B cell (primary cell): ENCODE measurements around the gene EGFR. TPM values are rescaled to one million over a fixed set of nuclear protein-coding genes. Genes with fewer than 3 reads are reported as not detected.

Experiments
- ATAC-seq: fragments of 200-7000 bp; cut with Tn5 transposase; one replicate; pipeline ENCODE4 v1.10.0; 2021; ENCODE audit warnings: low read depth, mild to moderate bottlenecking, moderate number of reproducible peaks, moderate library complexity
- CTCF ChIA-PET: fragments of 350-600 bp; sonication (Branson Sonifier 250); formaldehyde crosslinking; loops from one replicate; lab custom pipeline; 2021; ENCODE audit warnings: antibody characterized with exemption, inconsistent platforms; lab: Charles Lee
- POLR2A ChIA-PET: fragments of 350-600 bp; sonication (Branson Sonifier 250); formaldehyde crosslinking; loops from one replicate; lab custom pipeline; 2021; ENCODE audit warnings: antibody characterized with exemption; lab: Charles Lee
- DNase-seq: peaks from one replicate; pipeline ENCODE4 v3.0.0; 2013
- H2AFZ ChIP-seq: 2 replicates; pipeline ENCODE4 v1.6.1; 2012; ENCODE audit warnings: mild to moderate bottlenecking, low read depth, low read length; ENCODE audit not compliant: insufficient read depth, poor library complexity, severe bottlenecking
- H3K27ac ChIP-seq, 2 donors: 1 replicate in 1 of 2; 2 replicates in 1 of 2; pipeline ENCODE4 v1.5.1; 2012 to 2013; ENCODE audit warnings: low read length in 2 of 2, mild to moderate bottlenecking in 2 of 2, moderate library complexity in 1 of 2
- H3K27me3 ChIP-seq, 4 experiments: fragments of 200-600 bp in 1 of 4; sonication (generic) in 1 of 4; replicated peaks in 1 of 4; 1 replicate in 2 of 4; 2 replicates in 2 of 4; pipeline versions ENCODE4 v1.6.1 to v1.7.0; 2013 to 2016; ENCODE audit warnings: low read length in 3 of 4, mild to moderate bottlenecking in 2 of 4, mixed read lengths in 1 of 4, moderate library complexity in 1 of 4; ENCODE audit not compliant: insufficient read depth in 4 of 4, control insufficient read depth in 3 of 4; ENCODE audit errors: control extremely low read depth in 1 of 4
- H3K36me3 ChIP-seq, 2 experiments: replicated peaks in 1 of 2; 1 replicate in 1 of 2; 2 replicates in 1 of 2; pipeline versions ENCODE4 v1.6.1 to v1.7.1; 2013; ENCODE audit warnings: low read length in 1 of 2; ENCODE audit not compliant: insufficient read depth in 2 of 2, control insufficient read depth in 1 of 2; ENCODE audit errors: control extremely low read depth in 1 of 2, extremely low read depth in 1 of 2
- H3K4me1 ChIP-seq, 2 donors: fragments of 200-600 bp in 1 of 2; sonication (generic) in 1 of 2; 1 replicate in 1 of 2; 2 replicates in 1 of 2; pipeline versions ENCODE4 v1.5.1 to v1.6.1; 2013 to 2017; ENCODE audit warnings: low read length in 2 of 2; ENCODE audit not compliant: control insufficient read depth in 2 of 2, insufficient read depth in 2 of 2
- H3K4me2 ChIP-seq: replicated peaks from 2 replicates; pipeline ENCODE3; 2012; ENCODE audit warnings: mild to moderate bottlenecking, low read depth, low read length; ENCODE audit not compliant: poor library complexity, severe bottlenecking
- H3K4me3 ChIP-seq, 5 experiments: fragments of 200-600 bp in 1 of 5; sonication (generic) in 1 of 5; 1 replicate in 3 of 5; 2 replicates in 2 of 5; pipeline versions ENCODE4 v1.5.1 to v1.7.0; 2011 to 2016; ENCODE audit warnings: low read length in 4 of 5, mild to moderate bottlenecking in 4 of 5, low read depth in 2 of 5, control low read depth in 1 of 5, moderate library complexity in 1 of 5; ENCODE audit not compliant: insufficient read depth in 1 of 5; ENCODE audit errors: control extremely low read depth in 1 of 5, extremely low read depth in 1 of 5
- H3K79me2 ChIP-seq: fragments of 200-600 bp; sonication (generic); one replicate; pipeline ENCODE4 v1.6.0; 2016; ENCODE audit warnings: low read length; ENCODE audit not compliant: control insufficient read depth, insufficient read depth
- H3K9ac ChIP-seq: fragments of 200-600 bp; sonication (generic); 2 replicates; pipeline ENCODE4 v1.6.1; 2017; ENCODE audit warnings: mild to moderate bottlenecking, low read length, moderate library complexity
- H3K9me3 ChIP-seq, 3 donors: one replicate each; pipeline versions ENCODE4 v1.6.1 to v1.7.1; 2013; ENCODE audit warnings: low read length in 2 of 3; ENCODE audit not compliant: control insufficient read depth in 2 of 3, insufficient read depth in 1 of 3; ENCODE audit errors: control extremely low read depth in 1 of 3
- H4K20me1 ChIP-seq: 2 replicates; pipeline ENCODE4 v1.6.0; 2012; ENCODE audit warnings: mild to moderate bottlenecking, low read length; ENCODE audit not compliant: insufficient read depth, control insufficient read depth, poor library complexity, severe bottlenecking
- H3K27ac Mint-ChIP-seq: one replicate; pipeline ENCODE4 v1.8.0; 2021; ENCODE audit warnings: mixed read lengths
- H3K27me3 Mint-ChIP-seq: one replicate; pipeline ENCODE4 v1.8.0; 2021; ENCODE audit warnings: mixed read lengths
- H3K4me1 Mint-ChIP-seq: one replicate; pipeline ENCODE4 v1.8.0; 2021; ENCODE audit warnings: mixed read lengths
- H3K4me3 Mint-ChIP-seq: one replicate; pipeline ENCODE4 v1.8.0; 2021; ENCODE audit warnings: mixed read lengths
- H3K9me3 Mint-ChIP-seq: one replicate; pipeline ENCODE4 v1.8.0; 2022; ENCODE audit warnings: mixed read lengths; ENCODE audit not compliant: insufficient read depth
- EZH2 ChIP-seq: IDR thresholded peaks from 2 replicates; pipeline ENCODE4 v1.6.1; 2012; ENCODE audit warnings: borderline replicate concordance, low read depth, mild to moderate bottlenecking, moderate library complexity, low read length; ENCODE audit not compliant: insufficient read depth, poor library complexity, severe bottlenecking
- WGBS: methylation state at CpG from one replicate; pipeline ENCODE4 v1.1.5; 2013; ENCODE audit warnings: missing lambda C conversion rate; ENCODE audit not compliant: insufficient coverage; 5-methylcytosine and 5-hydroxymethylcytosine counted together
- intact Hi-C: fragments of 100-400 bp; cut with micrococcal nuclease; formaldehyde crosslinking; loops from one replicate; pipeline ENCODE4 v1.10.0; 2022
- polyA plus RNA-seq: library from polyadenylated mRNA; depleted of rRNA; stranded (reverse); fragments of >200 nt; gene quantifications from 2 replicates; pipeline ENCODE4 v1.2.3, GENCODE V29; 2012
- total RNA-seq, 2 donors: library from RNA; stranded (reverse); fragments of 120-200 nt in 1 of 2; gene quantifications; 1 replicate in 1 of 2; 2 replicates in 1 of 2; pipeline versions ENCODE4 v1.2.3 to v1.2.4, GENCODE V29; 2013 to 2022
- TF ChIP-seq, protein P1 (sequence below): fragments of 200-600 bp; IDR thresholded peaks from one replicate; pipeline ENCODE4 v1.8.0; 2022; ENCODE audit warnings: antibody characterized with exemption, mild to moderate bottlenecking

EGFR gene
- total and polyA plus RNA-seq, 2 donors (not counting 1 experiment from before 2014, with no cell fraction given) = not detected

DNA sequence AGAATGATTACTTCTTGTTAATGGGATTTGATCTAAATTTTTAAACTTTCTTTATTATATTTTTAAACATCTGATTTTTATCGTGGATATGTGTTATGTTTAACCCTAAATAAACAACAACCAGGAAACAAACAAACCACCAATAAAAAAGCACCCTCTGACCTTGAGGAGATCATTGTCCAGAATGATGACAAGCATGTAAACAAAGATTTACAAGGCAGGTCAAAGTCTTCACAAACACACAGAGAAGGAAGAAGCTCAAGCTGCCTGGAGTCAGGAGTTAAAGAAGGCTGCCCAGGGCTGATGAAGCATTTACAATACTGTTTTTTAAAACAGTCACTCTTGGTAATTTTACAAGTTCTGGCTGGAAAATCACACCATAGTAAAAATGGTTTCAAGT lies 31.0 kb upstream of the EGFR start:
- H3K9me3 ChIP-seq = no peaks in the 10 kb centered on the region
- TF ChIP-seq EZH2 = no peak
- TF ChIP-seq, protein P1, sequence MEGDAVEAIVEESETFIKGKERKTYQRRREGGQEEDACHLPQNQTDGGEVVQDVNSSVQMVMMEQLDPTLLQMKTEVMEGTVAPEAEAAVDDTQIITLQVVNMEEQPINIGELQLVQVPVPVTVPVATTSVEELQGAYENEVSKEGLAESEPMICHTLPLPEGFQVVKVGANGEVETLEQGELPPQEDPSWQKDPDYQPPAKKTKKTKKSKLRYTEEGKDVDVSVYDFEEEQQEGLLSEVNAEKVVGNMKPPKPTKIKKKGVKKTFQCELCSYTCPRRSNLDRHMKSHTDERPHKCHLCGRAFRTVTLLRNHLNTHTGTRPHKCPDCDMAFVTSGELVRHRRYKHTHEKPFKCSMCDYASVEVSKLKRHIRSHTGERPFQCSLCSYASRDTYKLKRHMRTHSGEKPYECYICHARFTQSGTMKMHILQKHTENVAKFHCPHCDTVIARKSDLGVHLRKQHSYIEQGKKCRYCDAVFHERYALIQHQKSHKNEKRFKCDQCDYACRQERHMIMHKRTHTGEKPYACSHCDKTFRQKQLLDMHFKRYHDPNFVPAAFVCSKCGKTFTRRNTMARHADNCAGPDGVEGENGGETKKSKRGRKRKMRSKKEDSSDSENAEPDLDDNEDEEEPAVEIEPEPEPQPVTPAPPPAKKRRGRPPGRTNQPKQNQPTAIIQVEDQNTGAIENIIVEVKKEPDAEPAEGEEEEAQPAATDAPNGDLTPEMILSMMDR = no peak
- H3K4me1 ChIP-seq = no peaks in the 10 kb centered on the region
- H3K4me2 ChIP-seq = no peak overlapping the region
- DNase-seq (no peak), ATAC-seq (no peak)
- intact Hi-C loops = no loop called here
- no peaks in the 10 kb centered on the region for H3K27me3 ChIP-seq
- H3K79me2 ChIP-seq = no peaks in the 10 kb centered on the region
- CTCF ChIA-PET = no interaction called here
- POLR2A ChIA-PET = no interaction called here
- Mint-ChIP-seq H3K4me1 (no peaks in the 10 kb centered on the region), H3K4me3 (no peak overlapping the region), H3K9me3 (no peaks in the 10 kb centered on the region), H3K27ac (no peak overlapping the region), H3K27me3 (peaks cover 11% of the 10 kb centered on the region)
- no peak overlapping the region for H2AFZ ChIP-seq
- no CpG with 5 or more reads among the region's 1 CpG for WGBS
- H3K4me3 ChIP-seq = no peak overlapping the region
- H3K36me3 ChIP-seq = no peaks in the 10 kb centered on the region
- no peaks in the 10 kb centered on the region for H4K20me1 ChIP-seq
- H3K9ac ChIP-seq = no peak overlapping the region
- no peak overlapping the region for H3K27ac ChIP-seq

DNA sequence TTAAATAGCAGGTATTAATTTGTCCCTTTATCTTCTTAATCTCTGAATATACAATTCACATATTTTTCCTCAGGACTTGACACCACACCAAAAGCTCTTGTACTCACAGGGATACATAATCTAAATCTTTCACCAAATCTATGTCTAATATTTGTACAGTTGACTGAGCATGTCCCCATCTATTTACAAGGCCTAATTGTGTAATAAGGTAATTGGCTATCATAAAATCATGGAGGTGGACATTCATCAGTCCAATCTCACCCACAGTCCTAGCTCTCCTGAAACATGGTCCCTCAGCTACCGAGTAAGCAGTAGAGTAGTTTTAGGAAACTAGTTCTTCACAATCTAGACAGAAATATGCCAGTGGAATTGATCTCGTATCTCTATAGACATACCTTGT lies 30.3 kb upstream of the EGFR start:
- Histone ChIP-seq H3K9ac (no peak overlapping the region), H3K4me1 (no peaks in the 10 kb centered on the region), H3K27ac (no peak overlapping the region), H4K20me1 (no peaks in the 10 kb centered on the region), H3K79me2 (no peaks in the 10 kb centered on the region), H3K4me2 (no peak overlapping the region), H3K36me3 (no peaks in the 10 kb centered on the region), H3K27me3 (no peaks in the 10 kb centered on the region), H2AFZ (no peak overlapping the region), H3K4me3 (no peak overlapping the region), H3K9me3 (no peaks in the 10 kb centered on the region)
- intact Hi-C loops = no loop called here
- H3K9me3 Mint-ChIP-seq = no peaks in the 10 kb centered on the region
- no peaks in the 10 kb centered on the region for H3K4me1 Mint-ChIP-seq
- no peak for DNase-seq
- TF ChIP-seq EZH2 = no peak
- TF ChIP-seq, protein P1 = no peak
- ChIA-PET POLR2A (no interaction called here), CTCF (no interaction called here)
- H3K27me3 Mint-ChIP-seq = peaks cover 11% of the 10 kb centered on the region
- ATAC-seq = no peak
- no peak overlapping the region for H3K4me3 Mint-ChIP-seq
- no CpG with 5 or more reads among the region's 2 CpGs for WGBS
- H3K27ac Mint-ChIP-seq = no peak overlapping the region
